Measurements from ENCODE around the gene CT45A9.
"Not testable (repeated sequence)": the region's sequence is repeated elsewhere in the genome, so short reads cannot be mapped to it uniquely, and the experiment has no call there.

The CT45A9 gene

GRCh38 chrX:135892781-135893180 is 21.2 kb upstream of the CT45A9 start:
- POLR2A ChIA-PET: no interaction called here
- Histone ChIP-seq H3K36me3 (ENCODE audit: control insufficient read depth in 2 of 2, insufficient read depth in 1 of 2, low read length in 2 of 2) (no peaks in the 10 kb centered on the region), H3K9me3 (ENCODE audit: control insufficient read depth, insufficient read depth, low read depth, low read length) (no peaks in the 10 kb centered on the region), H3K27ac (ENCODE audit: extremely low read depth, low read depth, low read length) (no peak overlapping the region), H3K4me1 (ENCODE audit: control insufficient read depth, insufficient read depth, low read length) (no peaks in the 10 kb centered on the region), H3K4me3 (ENCODE audit: low read depth, low read length) (no peak overlapping the region)
- no peak for TF ChIP-seq ZNF366 (tag by site-specific recombination; conservative IDR thresholded peaks at IDR 0.05)
- TF ChIP-seq ZNF600 (tag by site-specific recombination; IDR thresholded peaks at IDR 0.05): no peak
- no peak for TF ChIP-seq ZNF514 (tag by site-specific recombination; IDR thresholded peaks at IDR 0.05)
- CTCF ChIA-PET: no interaction called here

GRCh38 chrX:135890087-135890585 is 18.5 kb upstream of the CT45A9 start:
- no peaks in the 10 kb centered on the region for H3K9me3 ChIP-seq (ENCODE audit: control insufficient read depth, insufficient read depth, low read depth, low read length)
- TF ChIP-seq ZNF266 (tag by site-specific recombination; IDR thresholded peaks at IDR 0.05; ENCODE audit: low read depth): no peak
- TF ChIP-seq ZNF501 (tag by site-specific recombination; IDR thresholded peaks at IDR 0.05): no peak
- no peak for TF ChIP-seq ZNF280D (tag by site-specific recombination; IDR thresholded peaks at IDR 0.05)
- no peak for TF ChIP-seq ZNF354C (tag by site-specific recombination; IDR thresholded peaks at IDR 0.05; ENCODE audit: borderline replicate concordance, low read depth)
- no peak for TF ChIP-seq ZNF544 (tag by site-specific recombination; IDR thresholded peaks at IDR 0.05)
- no peaks in the 10 kb centered on the region for H3K4me1 ChIP-seq (ENCODE audit: control insufficient read depth, insufficient read depth, low read length)
- no peak overlapping the region for H3K27ac ChIP-seq (ENCODE audit: extremely low read depth, low read depth, low read length)
- H3K36me3 ChIP-seq (ENCODE audit: control insufficient read depth in 2 of 2, insufficient read depth in 1 of 2, low read length in 2 of 2): no peaks in the 10 kb centered on the region
- no peak overlapping the region for H3K4me3 ChIP-seq (ENCODE audit: low read depth, low read length)
- ChIA-PET POLR2A (no interaction called here), CTCF (interaction anchor here (0.7 to 1.0 kb wide), 3 partner anchors 21 to 149 kb away, joined by 3 to 4 read pairs (median 3); no protein-coding TSS in a partner anchor)

GRCh38 chrX:135888976-135889375 is 17.4 kb upstream of the CT45A9 start:
- H3K4me3 ChIP-seq (ENCODE audit: low read depth, low read length); POLR2A ChIA-PET; H3K27ac ChIP-seq (ENCODE audit: extremely low read depth, low read depth, low read length); H3K36me3 ChIP-seq (ENCODE audit: control insufficient read depth in 2 of 2, insufficient read depth in 1 of 2, low read length in 2 of 2); H3K9me3 ChIP-seq (ENCODE audit: control insufficient read depth, insufficient read depth, low read depth, low read length); H3K4me1 ChIP-seq (ENCODE audit: control insufficient read depth, insufficient read depth, low read length): not testable (repeated sequence)
- CTCF ChIA-PET: interaction anchor here (0.6 to 1.0 kb wide), 3 partner anchors 24 to 566 kb away, joined by 3 read pairs; no protein-coding TSS in a partner anchor

GRCh38 chrX:135888230-135888629 is 16.6 kb upstream of the CT45A9 start:
- H3K4me3 ChIP-seq (ENCODE audit: low read depth, low read length); H3K36me3 ChIP-seq (ENCODE audit: control insufficient read depth in 2 of 2, insufficient read depth in 1 of 2, low read length in 2 of 2); POLR2A ChIA-PET; H3K4me1 ChIP-seq (ENCODE audit: control insufficient read depth, insufficient read depth, low read length); CTCF ChIA-PET; H3K27ac ChIP-seq (ENCODE audit: extremely low read depth, low read depth, low read length); H3K9me3 ChIP-seq (ENCODE audit: control insufficient read depth, insufficient read depth, low read depth, low read length): not testable (repeated sequence)

DNA sequence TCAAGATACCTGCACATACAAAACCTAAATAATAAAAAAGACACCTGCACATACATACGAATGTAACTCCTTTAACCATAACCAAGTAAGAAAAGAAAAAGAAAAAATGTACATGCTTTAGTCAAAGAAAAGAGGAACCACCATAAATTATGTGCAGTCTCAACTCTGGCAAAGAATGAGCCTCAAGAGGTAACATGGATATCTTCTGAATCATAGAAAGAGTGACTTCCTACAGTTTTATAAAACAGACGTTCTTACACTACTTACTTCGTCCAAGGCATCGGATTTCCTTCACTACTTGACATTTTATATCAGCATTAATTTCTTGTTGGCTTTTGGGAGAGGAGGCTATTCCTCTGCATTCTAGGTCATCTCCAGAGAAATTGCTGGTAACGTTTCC is 11.1 kb upstream of the CT45A9 start:
- POLR2A ChIA-PET; CTCF ChIA-PET; H3K36me3 ChIP-seq (ENCODE audit: control insufficient read depth in 2 of 2, insufficient read depth in 1 of 2, low read length in 2 of 2); H3K27ac ChIP-seq (ENCODE audit: extremely low read depth, low read depth, low read length); H3K4me1 ChIP-seq (ENCODE audit: control insufficient read depth, insufficient read depth, low read length); H3K4me3 ChIP-seq (ENCODE audit: low read depth, low read length); H3K9me3 ChIP-seq (ENCODE audit: control insufficient read depth, insufficient read depth, low read depth, low read length): not testable (repeated sequence)

GRCh38 chrX:135854438-135854837 is 17.2 kb downstream of the CT45A9 start, which contains the start of gene CT45A8:
TSS of gene CT45A8 (minus strand) at chrX:135854538. CDS start at chrX:135850783, 3,755 bp downstream.
- H3K4me1 ChIP-seq (ENCODE audit: control insufficient read depth, insufficient read depth, low read length); CTCF ChIA-PET; H3K4me3 ChIP-seq (ENCODE audit: low read depth, low read length); H3K27ac ChIP-seq (ENCODE audit: extremely low read depth, low read depth, low read length); POLR2A ChIA-PET; H3K36me3 ChIP-seq (ENCODE audit: control insufficient read depth in 2 of 2, insufficient read depth in 1 of 2, low read length in 2 of 2); H3K9me3 ChIP-seq (ENCODE audit: control insufficient read depth, insufficient read depth, low read depth, low read length): not testable (repeated sequence)

DNA sequence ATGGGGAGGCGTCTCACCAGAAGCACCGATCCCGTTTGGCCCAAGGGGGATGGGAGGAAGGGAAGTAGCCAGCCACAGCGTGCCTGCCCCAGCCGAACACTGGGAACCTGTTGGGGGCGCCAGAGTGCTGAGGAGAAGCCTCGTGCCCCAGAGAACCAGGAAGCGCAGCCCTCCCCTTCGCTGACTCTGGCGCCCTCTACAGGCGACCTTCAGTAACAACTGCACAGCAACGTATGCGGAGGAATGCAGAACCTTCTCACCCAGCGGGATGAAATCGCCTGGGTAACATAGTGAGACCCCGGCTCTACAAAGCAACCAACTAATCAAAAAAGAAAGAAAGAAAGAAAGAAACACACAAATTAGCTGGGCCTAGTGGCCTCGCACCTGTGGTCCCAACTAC is 34.4 kb downstream of the CT45A9 start, which contains the start of gene CT45A7:
Gene CT45A7 (minus strand): TSS at position 101 of the 400 bp plus-strand sequence. CDS start 3,747 bp downstream, outside the sequence.
- H3K9me3 ChIP-seq (ENCODE audit: control insufficient read depth, insufficient read depth, low read depth, low read length); H3K4me3 ChIP-seq (ENCODE audit: low read depth, low read length); H3K36me3 ChIP-seq (ENCODE audit: control insufficient read depth in 2 of 2, insufficient read depth in 1 of 2, low read length in 2 of 2); H3K27ac ChIP-seq (ENCODE audit: extremely low read depth, low read depth, low read length); POLR2A ChIA-PET; H3K4me1 ChIP-seq (ENCODE audit: control insufficient read depth, insufficient read depth, low read length); CTCF ChIA-PET: not testable (repeated sequence)

GRCh38 chrX:135819912-135820311 is 51.7 kb downstream of the CT45A9 start, which contains the start of gene CT45A2:
TSS of gene CT45A2 (minus strand) at chrX:135820012. CDS start at chrX:135816265, 3,747 bp downstream.
- POLR2A ChIA-PET; H3K4me3 ChIP-seq (ENCODE audit: low read depth, low read length); CTCF ChIA-PET; H3K27ac ChIP-seq (ENCODE audit: extremely low read depth, low read depth, low read length); H3K4me1 ChIP-seq (ENCODE audit: control insufficient read depth, insufficient read depth, low read length); H3K9me3 ChIP-seq (ENCODE audit: control insufficient read depth, insufficient read depth, low read depth, low read length); H3K36me3 ChIP-seq (ENCODE audit: control insufficient read depth in 2 of 2, insufficient read depth in 1 of 2, low read length in 2 of 2): not testable (repeated sequence)

All from HEK293 (cell line).